Karpas-422 (cell line): ENCODE data around the gene BMP7. TPM values are rescaled to one million over a fixed set of nuclear protein-coding genes. Genes with fewer than 3 reads are reported as not detected.

Source experiments
- DNase-seq: peaks from one replicate; pipeline ENCODE4 v3.0.0-alpha.2; 2015
- H2AFZ ChIP-seq: fragments of 200-600 bp; sonication (generic); 2 replicates; pipeline ENCODE4 v1.6.1; 2014; ENCODE audit warnings: antibody characterized with exemption, low read length, mixed read lengths
- H3K27ac ChIP-seq: fragments of 200-600 bp; sonication (generic); 2 replicates; pipeline ENCODE4 v1.5.1; 2014; ENCODE audit warnings: mild to moderate bottlenecking, low read length, moderate library complexity
- H3K27me3 ChIP-seq: fragments of 200-600 bp; sonication (generic); 2 replicates; pipeline ENCODE4 v1.6.1; 2014; ENCODE audit warnings: low read length, mixed read lengths
- H3K36me3 ChIP-seq: fragments of 200-600 bp; sonication (generic); 2 replicates; pipeline ENCODE4 v1.6.1; 2014; ENCODE audit warnings: low read length, mixed read lengths; ENCODE audit not compliant: insufficient read depth
- H3K4me1 ChIP-seq: fragments of 200-600 bp; sonication (generic); 2 replicates; pipeline ENCODE4 v1.6.1; 2014; ENCODE audit warnings: mild to moderate bottlenecking, low read length, mixed read lengths
- H3K4me2 ChIP-seq: fragments of 200-600 bp; sonication (generic); 2 replicates; pipeline ENCODE4 v1.6.1; 2014; ENCODE audit warnings: low read length, low read depth, mild to moderate bottlenecking; ENCODE audit not compliant: poor library complexity, severe bottlenecking
- H3K4me3 ChIP-seq: fragments of 200-600 bp; sonication (generic); 2 replicates; pipeline ENCODE4 v1.5.1; 2014; ENCODE audit warnings: mild to moderate bottlenecking, antibody characterized with exemption, low read length, mixed read lengths
- H3K79me2 ChIP-seq: fragments of 200-600 bp; sonication (generic); 2 replicates; pipeline ENCODE4 v1.6.1; 2014; ENCODE audit warnings: mild to moderate bottlenecking, low read length, mixed read lengths
- H3K9ac ChIP-seq: fragments of 200-600 bp; sonication (generic); 2 replicates; pipeline ENCODE4 v1.6.0; 2014; ENCODE audit warnings: low read length
- H3K9me2 ChIP-seq: fragments of 200-600 bp; sonication (generic), shearing (Covaris generic); replicated peaks from 2 replicates; pipeline ENCODE4 v1.6.0; 2014; ENCODE audit warnings: mild to moderate bottlenecking, low read length, moderate library complexity; ENCODE audit not compliant: insufficient read depth
- H3K9me3 ChIP-seq: fragments of 300-700, 200-600 bp; sonication (generic); 2 replicates; pipeline ENCODE4 v1.6.1; 2014; ENCODE audit warnings: low read length, mixed read lengths
- H4K20me1 ChIP-seq: fragments of 200-600 bp; sonication (generic); 2 replicates; pipeline ENCODE4 v1.6.1; 2014; ENCODE audit warnings: mild to moderate bottlenecking, antibody characterized with exemption, low read length, low read depth; ENCODE audit not compliant: insufficient read depth
- total RNA-seq: library from RNA; depleted of rRNA; stranded (reverse); fragments of >200 nt; shearing (Covaris generic); gene quantifications from 2 replicates; pipeline ENCODE4 v1.2.3, GENCODE V29; 2014; ENCODE audit warnings: low replicate concordance

Gene BMP7
- total RNA-seq, 1 experiment from 2014 or later: not detected

DNA sequence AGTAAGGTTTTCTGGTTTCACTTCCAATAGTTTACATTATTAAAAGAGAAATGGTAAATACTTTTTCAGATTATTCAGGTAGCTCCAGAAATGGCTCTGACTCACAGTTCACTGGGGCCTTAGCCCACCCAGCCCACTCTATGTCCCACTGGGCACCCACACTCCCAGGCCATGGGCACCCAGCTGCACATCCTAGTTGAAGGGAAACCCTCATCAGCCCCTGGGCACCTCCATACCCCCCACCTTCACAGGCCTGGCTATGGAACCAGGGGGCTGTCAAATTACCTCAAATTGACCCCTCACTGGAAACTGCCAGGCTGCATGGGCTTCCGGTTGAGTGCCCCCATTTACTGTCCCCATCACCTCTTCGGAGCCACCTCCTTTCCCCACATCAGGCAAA, 51.5 kb downstream of the BMP7 start:
- Histone ChIP-seq H3K9me3 (no peaks in the 10 kb centered on the region), H4K20me1 (no peaks in the 10 kb centered on the region), H3K4me2 (no peak overlapping the region), H3K4me3 (no peak overlapping the region), H2AFZ (no peak overlapping the region), H3K36me3 (no peaks in the 10 kb centered on the region), H3K27ac (no peak overlapping the region), H3K9ac (no peak overlapping the region), H3K79me2 (no peaks in the 10 kb centered on the region), H3K27me3 (no peaks in the 10 kb centered on the region), H3K9me2 (no peaks in the 10 kb centered on the region), H3K4me1 (peaks cover 7% of the 10 kb centered on the region; the same call in 1 of the 2 replicates)
- no peak for DNase-seq

DNA sequence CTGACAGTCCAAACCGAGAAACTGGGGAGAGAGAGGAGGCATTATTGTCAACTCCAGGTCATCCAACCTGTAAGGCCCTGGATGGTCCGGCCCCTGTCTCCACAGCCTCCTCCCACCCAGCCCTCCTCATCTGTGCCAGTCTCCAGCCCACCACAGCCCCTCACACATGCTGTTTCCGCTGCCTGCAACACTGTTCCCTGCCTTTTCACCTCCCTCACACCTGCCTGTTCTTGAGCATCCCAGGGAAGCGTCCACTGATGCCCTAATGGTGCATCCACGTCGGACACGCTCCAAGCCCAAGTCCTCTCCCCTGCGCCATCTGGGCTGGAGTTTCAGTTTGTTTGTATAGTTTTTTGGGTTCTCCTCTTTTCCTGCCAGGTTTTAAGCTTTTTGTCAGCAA, 52.0 kb downstream of the BMP7 start:
- Histone ChIP-seq H3K4me2 (no peak overlapping the region), H3K36me3 (no peaks in the 10 kb centered on the region), H3K27me3 (no peaks in the 10 kb centered on the region), H3K4me1 (peaks cover 7% of the 10 kb centered on the region; the same call in 1 of the 2 replicates), H3K27ac (no peak overlapping the region), H2AFZ (no peak overlapping the region), H3K9ac (no peak overlapping the region), H3K79me2 (no peaks in the 10 kb centered on the region), H3K9me3 (no peaks in the 10 kb centered on the region), H4K20me1 (no peaks in the 10 kb centered on the region), H3K9me2 (no peaks in the 10 kb centered on the region), H3K4me3 (no peak overlapping the region)
- DNase-seq: no peak

DNA sequence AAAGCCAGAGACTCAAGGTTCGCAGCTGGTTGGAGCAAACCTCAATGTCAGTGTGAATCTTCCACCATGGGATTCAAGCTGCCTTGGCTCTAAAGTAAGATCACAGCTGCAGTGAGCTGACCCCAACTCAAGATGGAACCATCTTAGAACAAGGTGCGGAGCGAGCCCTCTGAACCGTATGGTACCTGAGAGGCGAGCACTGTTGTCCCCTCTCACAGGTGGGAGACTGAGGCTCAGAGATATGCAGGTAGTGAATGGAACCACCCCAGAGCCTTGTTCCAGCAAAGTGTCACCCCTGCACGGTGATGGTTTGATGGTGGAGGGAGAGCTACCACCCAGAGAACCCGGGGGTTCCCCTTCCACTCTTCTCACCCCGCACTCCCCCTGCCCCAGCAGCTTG, 52.5 kb downstream of the BMP7 start:
- no peaks in the 10 kb centered on the region for H3K79me2 ChIP-seq
- no peak for DNase-seq
- no peak overlapping the region for H3K4me3 ChIP-seq
- H3K27ac ChIP-seq: no peak overlapping the region
- no peak overlapping the region for H3K4me2 ChIP-seq
- no peaks in the 10 kb centered on the region for H3K9me3 ChIP-seq
- no peak overlapping the region for H3K9ac ChIP-seq
- H4K20me1 ChIP-seq: no peaks in the 10 kb centered on the region
- H3K36me3 ChIP-seq: no peaks in the 10 kb centered on the region
- no peak overlapping the region for H2AFZ ChIP-seq
- peaks cover 7% of the 10 kb centered on the region; the same call in 1 of the 2 replicates for H3K4me1 ChIP-seq
- H3K27me3 ChIP-seq: no peaks in the 10 kb centered on the region
- H3K9me2 ChIP-seq: no peaks in the 10 kb centered on the region

DNA sequence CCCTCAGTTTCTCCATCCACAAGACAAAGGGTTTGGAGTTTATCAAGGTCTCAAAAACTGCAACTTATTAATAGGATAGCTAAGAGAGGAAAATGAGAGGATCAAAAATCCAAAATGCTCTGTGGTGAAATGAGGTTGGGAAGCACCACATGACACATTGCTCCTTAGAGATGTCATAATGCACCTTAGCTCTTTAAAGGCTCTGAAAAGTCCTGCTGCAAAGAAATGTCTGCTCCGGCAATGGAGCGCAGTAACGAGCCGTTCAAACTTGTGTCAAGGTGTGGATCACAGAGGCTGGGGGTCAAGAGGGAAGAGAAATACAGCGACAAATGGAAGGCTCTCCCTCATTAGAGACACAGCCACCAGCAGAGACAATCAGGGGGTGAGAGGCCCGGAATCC, 53.1 kb downstream of the BMP7 start:
- H2AFZ ChIP-seq: no peak overlapping the region
- no peak overlapping the region for H3K4me2 ChIP-seq
- H4K20me1 ChIP-seq: no peaks in the 10 kb centered on the region
- H3K27ac ChIP-seq: no peak overlapping the region
- peaks cover 7% of the 10 kb centered on the region; the same call in 1 of the 2 replicates for H3K4me1 ChIP-seq
- no peaks in the 10 kb centered on the region for H3K9me3 ChIP-seq
- DNase-seq: no peak
- H3K9me2 ChIP-seq: no peaks in the 10 kb centered on the region
- no peak overlapping the region for H3K4me3 ChIP-seq
- H3K79me2 ChIP-seq: no peaks in the 10 kb centered on the region
- no peaks in the 10 kb centered on the region; the same call in 1 of the 2 replicates for H3K27me3 ChIP-seq
- H3K36me3 ChIP-seq: no peaks in the 10 kb centered on the region
- no peak overlapping the region for H3K9ac ChIP-seq

DNA sequence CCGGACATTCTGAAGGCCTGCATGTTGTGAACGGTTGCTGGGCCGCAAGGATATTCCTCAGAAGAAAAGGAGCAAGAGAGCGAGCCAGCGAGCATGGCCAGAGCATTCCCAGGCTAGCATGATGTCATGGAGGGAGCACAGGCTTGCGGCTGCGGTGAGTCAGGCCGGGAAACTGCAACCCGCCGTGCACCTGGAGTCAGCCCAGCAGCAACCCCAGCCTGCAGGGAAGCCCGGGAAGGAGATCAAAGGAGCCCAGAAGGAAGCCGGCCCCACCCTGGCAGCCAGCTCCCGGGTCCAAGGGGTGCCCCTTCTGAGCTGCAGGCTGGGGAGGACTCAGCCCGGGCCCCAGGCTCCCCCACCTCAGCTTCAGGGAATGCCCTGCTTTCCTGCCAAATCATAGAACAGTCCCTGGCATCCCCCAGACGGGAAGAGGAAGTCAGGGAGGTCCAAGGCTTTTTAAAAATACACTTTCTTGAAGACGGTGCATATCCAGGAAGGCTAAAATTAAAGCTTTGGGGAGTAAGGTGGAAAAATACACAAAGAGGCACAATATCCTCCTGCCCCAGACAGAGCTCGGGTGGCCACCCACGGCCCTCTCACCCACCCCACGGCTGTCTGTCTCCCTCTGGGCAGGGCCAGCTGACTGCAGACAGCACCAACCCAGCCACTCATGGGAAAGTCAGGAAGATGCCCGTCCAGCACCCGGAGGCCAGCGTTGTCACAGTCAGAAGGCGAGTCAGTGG, 53.7 kb downstream of the BMP7 start:
- Histone ChIP-seq H4K20me1 (no peaks in the 10 kb centered on the region), H3K36me3 (no peaks in the 10 kb centered on the region), H3K4me1 (peaks cover 7% of the 10 kb centered on the region; the same call in 1 of the 2 replicates), H3K9ac (no peak overlapping the region), H3K79me2 (no peaks in the 10 kb centered on the region), H3K4me2 (no peak overlapping the region), H3K9me3 (no peaks in the 10 kb centered on the region), H2AFZ (no peak overlapping the region), H3K27ac (no peak overlapping the region), H3K9me2 (no peaks in the 10 kb centered on the region), H3K27me3 (no peaks in the 10 kb centered on the region; the same call in 1 of the 2 replicates), H3K4me3 (no peak overlapping the region)
- no peak for DNase-seq

DNA sequence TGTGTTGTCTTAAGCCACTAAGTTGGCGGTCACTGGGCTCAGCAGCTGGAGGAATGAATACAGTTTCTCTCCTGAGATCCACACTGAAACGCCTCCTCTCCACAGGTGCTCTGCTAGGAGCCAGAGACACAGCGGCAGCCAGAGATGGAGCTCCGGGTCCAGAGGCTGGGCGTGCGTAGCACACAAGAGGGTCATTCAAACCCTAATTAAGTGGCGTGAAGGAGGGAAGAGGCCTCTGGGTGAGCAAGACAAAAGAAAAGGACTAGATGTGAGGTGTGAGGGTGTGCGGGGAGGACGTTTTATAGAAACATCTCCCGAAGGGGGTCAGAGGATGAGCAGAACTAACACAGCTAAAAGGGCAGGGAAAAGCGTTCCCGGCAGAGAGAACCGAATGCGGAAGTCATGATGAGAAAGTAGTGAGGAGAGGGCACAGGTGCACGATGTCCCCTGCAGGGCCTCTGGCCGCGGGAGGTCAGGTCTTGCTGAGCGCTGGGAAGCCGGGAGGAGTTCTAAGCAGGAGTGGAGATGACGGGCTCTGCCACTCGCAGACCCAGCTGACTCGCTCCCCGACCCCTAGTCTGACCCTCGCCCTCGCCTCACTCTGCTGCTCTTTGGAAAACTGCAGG, 54.4 kb downstream of the BMP7 start:
- no peak overlapping the region for H2AFZ ChIP-seq

DNA sequence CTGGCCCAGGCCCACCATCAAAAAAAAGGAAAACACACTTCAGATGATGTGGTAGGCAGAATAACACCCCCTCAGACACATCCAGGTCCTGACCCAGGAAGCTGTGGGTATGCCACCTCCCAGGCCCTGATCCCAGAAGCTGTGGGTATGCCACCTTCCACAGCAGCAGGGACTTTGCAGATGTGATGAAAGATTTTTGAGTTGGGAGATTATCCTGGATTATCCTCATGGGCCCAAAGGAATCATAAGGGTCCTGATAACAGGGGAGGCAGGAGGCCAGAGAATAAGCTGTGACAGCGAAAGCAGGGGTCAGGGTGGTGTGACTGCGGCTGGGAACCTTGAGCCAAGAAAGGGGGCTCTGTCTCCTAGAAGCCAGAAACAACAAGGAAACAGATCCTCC, 55.0 kb downstream of the BMP7 start:
- H3K27me3 ChIP-seq: peaks cover 6% of the 10 kb centered on the region; the same call in 1 of the 2 replicates
- no peak for DNase-seq

More for the DNA sequence above, 54.4 kb downstream of the BMP7 start:
- Histone ChIP-seq H3K9me3 (peaks cover 5% of the 10 kb centered on the region; the same call in 1 of the 2 replicates), H3K9me2 (no peaks in the 10 kb centered on the region), H3K27ac (no peak overlapping the region), H3K4me2 (no peak overlapping the region), H3K36me3 (no peaks in the 10 kb centered on the region), H3K79me2 (no peaks in the 10 kb centered on the region), H3K27me3 (peaks cover 3% of the 10 kb centered on the region; the same call in 1 of the 2 replicates), H4K20me1 (no peaks in the 10 kb centered on the region), H3K9ac (no peak overlapping the region), H3K4me3 (no peak overlapping the region), H3K4me1 (peaks cover 7% of the 10 kb centered on the region; the same call in 1 of the 2 replicates)
- no peak for DNase-seq

DNA sequence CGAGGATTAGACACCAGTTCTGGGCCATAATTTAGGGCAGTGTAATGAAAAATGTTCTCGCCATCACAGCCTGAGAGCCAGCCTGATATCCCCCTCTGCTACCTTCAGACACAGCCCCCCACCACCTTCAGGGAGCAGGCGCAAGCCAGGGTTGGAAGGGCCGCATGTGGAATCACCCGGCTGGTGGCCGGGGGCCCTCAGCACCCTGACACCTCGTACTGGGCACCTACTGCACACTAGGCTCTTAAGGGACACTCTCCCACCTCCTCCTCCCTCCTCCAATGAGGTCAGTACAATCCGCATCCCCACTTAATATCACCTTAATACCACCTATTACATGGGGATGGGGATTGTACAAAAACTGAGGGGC, 55.5 kb downstream of the BMP7 start:
- no peak overlapping the region for H3K4me3 ChIP-seq
- H3K79me2 ChIP-seq: no peaks in the 10 kb centered on the region
- peaks cover 7% of the 10 kb centered on the region; the same call in 1 of the 2 replicates for H3K9me3 ChIP-seq
- no peak overlapping the region for H3K27ac ChIP-seq
- no peaks in the 10 kb centered on the region for H4K20me1 ChIP-seq
- H3K9me2 ChIP-seq: no peaks in the 10 kb centered on the region
- no peak overlapping the region for H2AFZ ChIP-seq
- no peak overlapping the region for H3K4me2 ChIP-seq
- no peaks in the 10 kb centered on the region for H3K4me1 ChIP-seq
- no peaks in the 10 kb centered on the region for H3K36me3 ChIP-seq
- H3K27me3 ChIP-seq: peaks cover 6% of the 10 kb centered on the region; the same call in 1 of the 2 replicates
- H3K9ac ChIP-seq: no peak overlapping the region
- no peak for DNase-seq

More for the DNA sequence above, 55.0 kb downstream of the BMP7 start:
- Histone ChIP-seq H3K9me3 (peaks cover 7% of the 10 kb centered on the region; the same call in 1 of the 2 replicates), H3K4me1 (peaks cover 5% of the 10 kb centered on the region; the same call in 1 of the 2 replicates), H2AFZ (no peak overlapping the region), H3K4me2 (no peak overlapping the region), H3K79me2 (no peaks in the 10 kb centered on the region), H3K27ac (no peak overlapping the region), H4K20me1 (no peaks in the 10 kb centered on the region), H3K9ac (no peak overlapping the region), H3K4me3 (no peak overlapping the region), H3K36me3 (no peaks in the 10 kb centered on the region), H3K9me2 (no peaks in the 10 kb centered on the region)
